Panc1 (cell line): ENCODE data around the gene HAGH.
"Not testable (repeated sequence)": the region's sequence is repeated elsewhere in the genome, so short reads cannot be mapped to it uniquely, and the experiment has no call there.

Source experiments
- REST ChIP-seq, 2 experiments: IDR thresholded peaks; 2 replicates each; pipeline ENCODE4 v1.6.1; 2011 to 2012; ENCODE audit warnings: low read depth in 2 of 2, control low read depth in 1 of 2, low read length in 1 of 2, mild to moderate bottlenecking in 1 of 2, moderate library complexity in 1 of 2; ENCODE audit not compliant: insufficient read depth in 1 of 2
- TCF7L2 ChIP-seq: IDR thresholded peaks from 2 replicates; pipeline ENCODE4 v1.6.1; 2011; ENCODE audit warnings: mild to moderate bottlenecking, low read depth, low read length, inconsistent platforms
- TF ChIP-seq, protein P1 (sequence below): fragments of 450-650 bp; IDR thresholded peaks from 2 replicates; pipeline ENCODE4 v1.5.1; 2017; ENCODE audit warnings: mild to moderate bottlenecking

DNA sequence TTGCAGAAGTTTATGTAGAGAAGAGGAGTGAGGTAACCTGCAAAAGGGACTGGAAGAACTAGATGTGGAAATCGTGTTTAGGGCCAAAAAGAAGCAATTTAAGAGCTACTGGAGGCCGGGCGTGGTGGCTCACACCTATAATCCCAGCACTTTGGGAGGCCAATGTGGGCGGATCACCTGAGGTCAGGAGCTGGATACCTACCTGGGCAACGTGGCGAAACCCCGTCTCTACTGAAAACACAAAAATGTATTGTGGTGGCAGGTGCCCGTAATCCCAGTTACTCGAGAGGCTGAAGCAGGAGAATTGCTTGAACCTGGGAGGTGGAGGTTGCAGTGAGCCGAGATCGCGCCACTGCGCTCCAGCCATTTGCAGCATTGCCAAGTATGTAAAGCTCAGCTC, 49.4 kb upstream of the HAGH start:
- not testable (repeated sequence) for TF ChIP-seq REST (IDR thresholded peaks at IDR 0.05; ENCODE audit: insufficient read depth in 1 of 2, low read depth in 2 of 2, low read length in 1 of 2); TCF7L2
- TF ChIP-seq, protein P1, sequence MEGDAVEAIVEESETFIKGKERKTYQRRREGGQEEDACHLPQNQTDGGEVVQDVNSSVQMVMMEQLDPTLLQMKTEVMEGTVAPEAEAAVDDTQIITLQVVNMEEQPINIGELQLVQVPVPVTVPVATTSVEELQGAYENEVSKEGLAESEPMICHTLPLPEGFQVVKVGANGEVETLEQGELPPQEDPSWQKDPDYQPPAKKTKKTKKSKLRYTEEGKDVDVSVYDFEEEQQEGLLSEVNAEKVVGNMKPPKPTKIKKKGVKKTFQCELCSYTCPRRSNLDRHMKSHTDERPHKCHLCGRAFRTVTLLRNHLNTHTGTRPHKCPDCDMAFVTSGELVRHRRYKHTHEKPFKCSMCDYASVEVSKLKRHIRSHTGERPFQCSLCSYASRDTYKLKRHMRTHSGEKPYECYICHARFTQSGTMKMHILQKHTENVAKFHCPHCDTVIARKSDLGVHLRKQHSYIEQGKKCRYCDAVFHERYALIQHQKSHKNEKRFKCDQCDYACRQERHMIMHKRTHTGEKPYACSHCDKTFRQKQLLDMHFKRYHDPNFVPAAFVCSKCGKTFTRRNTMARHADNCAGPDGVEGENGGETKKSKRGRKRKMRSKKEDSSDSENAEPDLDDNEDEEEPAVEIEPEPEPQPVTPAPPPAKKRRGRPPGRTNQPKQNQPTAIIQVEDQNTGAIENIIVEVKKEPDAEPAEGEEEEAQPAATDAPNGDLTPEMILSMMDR = not testable (repeated sequence)
